Central memory CD4-positive, alpha-beta T cell (primary cell): ENCODE results near the gene MAP4K4.
"Not testable (repeated sequence)": the region's sequence is repeated elsewhere in the genome, so short reads cannot be mapped to it uniquely, and the experiment has no call there.

Source experiments
- DNase-seq: peaks from one replicate; pipeline ENCODE4 v3.0.0; 2022

Gene MAP4K4

GRCh38 chr2:101744832-101745231 is 47.3 kb downstream of the MAP4K4 start:
- no peak for DNase-seq

DNA sequence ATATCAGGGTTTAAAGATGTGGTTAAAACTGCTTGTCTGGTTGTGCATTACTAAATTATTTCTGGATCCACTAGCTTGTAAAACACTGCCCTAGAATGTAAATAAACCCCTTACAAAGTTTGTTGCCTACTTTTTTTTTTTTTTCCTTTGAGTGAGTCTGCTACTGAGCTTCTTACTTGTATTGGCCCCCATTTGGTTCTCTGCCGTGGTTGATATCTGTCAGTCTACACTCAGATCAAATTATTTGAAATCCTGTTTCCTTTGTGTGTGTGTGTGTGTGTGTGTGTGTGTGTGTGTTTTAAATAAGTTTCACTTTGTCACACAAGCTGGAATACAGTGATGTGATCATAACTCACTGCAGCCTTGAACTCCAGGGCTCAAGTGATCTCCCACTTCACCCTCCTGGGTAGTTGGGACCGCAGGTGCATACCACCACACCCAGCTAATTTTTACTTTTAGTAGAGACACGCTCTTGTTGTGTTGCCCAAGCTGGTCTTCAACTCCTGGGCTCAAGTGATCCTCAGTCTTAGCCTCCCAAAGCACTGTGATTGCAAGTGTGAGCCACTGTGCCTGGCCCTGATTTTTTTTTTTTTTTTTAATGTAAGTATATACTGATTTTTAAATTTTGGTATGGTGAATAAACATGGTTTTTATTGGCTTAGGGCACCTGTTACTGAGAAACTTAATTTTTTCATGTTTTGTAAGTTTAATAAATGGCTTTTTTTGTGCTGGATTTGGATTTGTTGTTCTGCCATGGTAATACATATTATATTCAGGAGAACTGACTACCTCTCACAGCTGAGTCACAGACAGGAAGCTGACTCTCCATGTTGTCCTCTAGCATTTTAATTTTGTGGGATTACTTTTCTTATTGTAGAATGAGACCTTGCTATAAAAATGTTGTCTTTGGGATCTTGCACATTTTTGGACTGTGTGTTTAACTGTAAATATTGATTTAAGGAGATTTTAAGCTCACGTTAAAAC is 48.5 kb downstream of the MAP4K4 start:
- no peak for DNase-seq

DNA sequence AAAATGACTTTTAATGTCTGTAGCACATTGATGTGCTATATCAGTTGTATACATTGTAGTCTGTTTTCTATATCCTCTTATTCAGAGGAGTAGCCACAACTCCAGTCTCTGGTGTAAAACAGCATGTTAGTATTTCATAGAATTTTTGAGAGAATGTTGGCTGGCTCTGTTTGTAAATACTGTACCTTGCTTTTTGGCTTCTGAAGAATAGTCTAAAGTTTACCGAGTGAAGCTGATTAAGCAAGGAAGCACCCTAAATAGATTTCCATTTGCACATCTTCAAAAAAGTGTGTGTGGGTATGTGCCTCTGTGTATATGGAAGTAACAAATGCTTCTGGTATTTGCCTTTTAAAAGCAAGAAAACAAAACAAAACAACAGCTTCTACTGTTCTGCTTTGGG is 50.5 kb downstream of the MAP4K4 start:
- DNase-seq = no peak

- not testable (repeated sequence) for DNase-seq
Observed at GRCh38 chr2:101748462-101748861, 51.0 kb downstream of the MAP4K4 start.

DNA sequence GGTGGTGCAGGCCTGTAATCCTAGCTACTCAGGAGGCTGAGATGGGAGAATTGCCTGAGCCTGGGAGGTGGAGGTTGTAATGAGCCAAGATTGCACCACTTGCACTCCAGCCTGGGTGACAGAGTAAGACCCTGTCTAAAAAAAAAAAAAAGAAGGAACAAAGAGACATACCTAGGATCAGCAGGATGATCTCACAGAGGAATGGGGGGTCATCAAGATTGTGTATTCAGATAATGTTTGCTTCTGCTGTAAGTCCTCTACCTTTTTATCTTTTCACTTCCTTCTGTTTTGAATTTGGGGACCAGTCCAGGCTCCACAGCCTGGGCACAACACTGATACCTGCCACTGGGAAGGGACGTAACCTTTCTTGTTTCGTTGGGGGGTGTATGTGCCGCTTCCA is 53.2 kb downstream of the MAP4K4 start:
- DNase-seq = no peak

- DNase-seq = no peak
Observed at GRCh38 chr2:101751276-101751815, 53.8 kb downstream of the MAP4K4 start.

DNA sequence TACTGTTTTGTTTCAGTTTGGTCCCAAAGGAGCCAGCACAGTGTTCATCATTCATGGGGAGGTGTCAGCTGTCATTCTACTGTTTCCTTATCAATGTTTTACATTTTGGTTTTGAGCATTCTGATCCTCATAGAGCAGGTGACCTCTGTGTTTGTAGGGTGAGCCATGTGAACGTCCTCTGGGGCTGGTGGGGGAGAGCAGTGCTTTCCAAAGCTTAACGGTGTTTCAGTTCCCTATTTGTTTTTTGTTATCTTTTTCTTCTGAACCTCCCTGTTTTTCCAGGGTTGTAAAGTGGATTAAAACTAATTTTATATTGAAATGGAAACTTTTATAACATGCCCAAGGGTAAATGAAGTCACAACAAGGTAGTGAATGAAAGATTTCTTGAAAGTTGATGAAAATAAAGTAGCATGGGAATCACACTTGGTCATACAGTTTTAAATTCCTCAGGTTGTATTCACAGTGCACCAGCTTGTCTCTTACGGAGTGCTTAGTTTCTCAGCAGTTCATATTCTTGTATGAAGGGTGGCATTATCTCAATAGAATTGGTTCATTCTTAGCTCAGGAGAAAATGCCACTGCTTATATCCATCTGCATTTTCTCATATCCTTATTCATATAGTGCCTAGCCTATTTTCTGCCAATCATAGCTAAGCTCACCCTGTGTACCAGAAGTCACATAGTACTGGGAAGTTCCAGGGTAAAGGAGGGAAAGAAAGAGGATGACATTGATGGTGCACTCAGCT is 54.5 kb downstream of the MAP4K4 start:
- no peak for DNase-seq

DNA sequence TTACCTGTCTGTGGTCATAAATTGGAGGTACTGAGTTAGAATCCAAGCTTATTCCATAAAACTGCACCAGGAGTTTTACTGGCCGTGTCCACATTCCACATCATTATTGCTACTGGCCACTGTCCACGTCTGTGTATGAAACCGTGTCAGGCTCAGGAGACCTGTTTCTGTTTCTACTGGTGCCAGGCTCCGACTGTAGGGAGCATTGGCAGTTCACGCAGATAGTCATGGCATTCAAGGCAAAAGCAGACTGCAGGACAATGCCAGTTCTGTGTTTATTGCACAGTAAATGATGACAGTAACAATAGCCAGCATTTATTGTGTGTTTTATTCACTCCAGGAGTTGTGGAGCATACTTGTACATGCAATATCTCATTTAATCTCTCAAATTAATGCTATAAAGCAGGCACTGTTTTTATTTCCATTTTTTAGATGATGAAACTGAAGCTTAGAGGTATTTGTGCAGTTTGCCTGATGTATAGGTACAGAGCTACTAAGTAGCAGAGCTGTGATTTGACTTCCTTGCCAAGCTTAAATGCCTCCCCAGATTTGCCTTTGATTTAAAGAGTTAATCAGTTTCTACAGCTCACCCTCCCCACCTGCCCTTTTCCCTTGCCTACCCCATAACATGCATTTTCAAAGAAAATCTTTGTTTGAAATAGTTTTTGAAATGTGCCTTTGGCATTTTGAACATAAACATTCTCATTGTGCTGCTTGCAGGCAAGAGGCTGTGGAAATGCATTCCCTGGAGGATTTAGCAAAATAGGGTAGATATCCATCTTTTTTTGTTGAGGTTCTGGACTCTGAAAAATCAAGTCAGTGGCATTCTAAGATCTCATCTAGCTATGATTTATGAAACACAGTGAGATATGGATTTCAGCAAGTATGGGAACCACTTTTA is 55.5 kb downstream of the MAP4K4 start:
- no peak for DNase-seq

DNA sequence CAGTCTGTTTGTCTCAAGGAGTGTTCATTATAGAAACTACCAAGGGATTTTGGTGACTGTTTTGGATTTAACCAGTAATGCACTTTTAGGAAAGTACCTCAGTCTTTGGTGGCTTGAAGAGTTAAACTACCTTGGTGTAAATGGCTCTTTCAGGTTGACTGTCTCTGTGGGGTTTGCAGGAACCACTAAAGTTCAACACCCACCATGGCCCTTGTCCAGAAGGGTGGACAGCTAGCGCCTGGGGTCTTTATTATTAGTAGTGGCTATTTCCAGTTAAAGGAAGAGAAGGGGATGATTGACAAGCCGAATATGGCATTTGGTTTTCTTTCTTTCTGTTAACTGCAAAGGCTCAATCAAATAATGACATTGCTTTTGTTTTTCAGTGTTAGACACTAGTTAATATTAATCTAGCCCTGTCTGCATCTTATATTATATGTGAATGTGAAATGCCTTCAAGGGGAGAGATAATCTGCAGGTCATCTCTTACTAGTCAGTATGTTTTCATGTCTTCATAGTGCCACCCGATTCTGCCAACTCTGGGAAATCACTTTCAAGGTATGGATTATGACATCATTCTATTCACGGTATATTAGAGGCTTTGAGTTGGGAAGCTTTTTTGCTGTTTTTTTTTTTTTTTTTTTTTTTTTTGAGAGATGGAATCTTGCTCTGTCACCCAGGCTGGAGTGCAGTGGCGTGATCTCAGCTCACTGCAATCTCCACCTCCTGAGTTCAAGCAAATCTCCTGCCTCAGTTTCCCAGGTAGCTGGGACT is 56.4 kb downstream of the MAP4K4 start:
- no peak for DNase-seq

- no peak for DNase-seq
Observed at GRCh38 chr2:101754618-101755017, 57.1 kb downstream of the MAP4K4 start.

DNA sequence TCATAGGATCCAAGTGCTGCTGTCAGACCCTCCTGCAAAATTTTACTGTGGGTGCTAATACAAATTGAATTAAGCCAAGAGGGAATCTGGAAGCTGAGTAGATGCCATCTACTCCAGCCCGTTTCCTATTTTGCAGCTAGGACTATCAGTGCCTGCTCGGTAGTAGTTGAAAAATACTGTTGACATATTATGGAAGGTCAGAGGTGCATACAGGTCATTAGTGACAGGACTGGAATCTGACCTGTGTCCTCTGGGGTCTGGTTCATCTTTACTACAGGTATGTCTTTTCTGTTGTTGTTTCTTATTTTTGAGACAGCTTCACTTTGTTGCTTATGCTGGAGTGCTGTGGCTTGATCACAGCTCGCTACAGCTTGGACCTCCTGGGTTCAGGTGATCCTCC is 58.8 kb downstream of the MAP4K4 start:
- no peak for DNase-seq

GRCh38 chr2:101758001-101758400 is 60.5 kb downstream of the MAP4K4 start:
- no peak for DNase-seq

DNA sequence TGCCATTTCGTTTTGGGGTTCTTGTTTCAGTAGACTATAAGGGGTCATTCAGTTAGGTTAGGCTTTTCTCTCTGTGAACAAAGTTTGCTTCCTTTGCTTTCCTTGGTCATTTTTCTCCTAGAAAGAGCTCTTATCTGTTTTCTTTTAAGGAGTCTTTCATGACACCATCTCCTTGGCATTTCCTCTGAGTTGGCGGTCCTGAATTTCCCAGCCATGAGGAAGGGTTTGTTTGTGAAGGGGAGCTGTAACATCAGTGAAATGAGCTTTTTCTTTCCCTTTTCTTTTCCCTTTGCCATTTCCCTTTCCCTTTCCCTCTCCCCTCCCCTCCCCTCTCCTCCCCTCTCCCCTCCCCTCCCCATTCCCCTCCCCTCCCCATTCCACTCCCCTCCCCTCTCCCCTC is 61.7 kb downstream of the MAP4K4 start:
- DNase-seq = no peak

DNA sequence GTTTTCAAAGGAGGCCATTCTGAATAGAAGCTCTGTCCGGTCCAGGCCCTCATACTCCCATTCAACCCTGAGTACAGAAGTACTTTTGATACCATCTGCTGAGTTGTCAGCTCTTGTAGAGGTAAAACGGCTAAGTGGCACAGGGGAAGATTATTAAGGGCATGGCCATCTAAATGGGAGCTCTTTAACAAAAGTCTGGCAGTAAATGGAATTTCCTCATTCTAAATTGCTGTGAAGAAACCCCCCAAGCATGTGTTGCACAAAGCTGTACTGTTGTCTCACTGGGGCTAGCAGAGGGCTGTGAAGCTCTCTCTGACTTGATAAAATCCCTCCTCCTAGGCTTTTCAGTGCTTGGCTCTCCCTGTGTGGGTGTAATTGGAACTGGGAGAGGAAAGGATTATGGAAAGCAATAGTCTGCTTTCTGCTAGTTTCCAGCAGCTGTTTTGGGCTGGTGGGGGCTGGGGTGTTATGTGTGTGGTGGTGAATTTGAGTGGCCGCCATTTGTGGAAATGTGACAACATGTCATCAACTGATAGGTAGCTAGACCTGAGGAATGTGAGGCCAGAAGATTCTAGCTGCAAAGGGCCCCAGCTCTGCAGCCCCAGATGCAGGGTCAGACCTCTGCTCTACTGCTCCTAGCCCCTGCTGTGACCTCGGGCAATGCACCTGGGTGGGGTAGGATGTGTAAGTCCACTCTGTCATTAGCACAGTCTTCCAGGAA is 65.1 kb downstream of the MAP4K4 start:
- DNase-seq = no peak

DNA sequence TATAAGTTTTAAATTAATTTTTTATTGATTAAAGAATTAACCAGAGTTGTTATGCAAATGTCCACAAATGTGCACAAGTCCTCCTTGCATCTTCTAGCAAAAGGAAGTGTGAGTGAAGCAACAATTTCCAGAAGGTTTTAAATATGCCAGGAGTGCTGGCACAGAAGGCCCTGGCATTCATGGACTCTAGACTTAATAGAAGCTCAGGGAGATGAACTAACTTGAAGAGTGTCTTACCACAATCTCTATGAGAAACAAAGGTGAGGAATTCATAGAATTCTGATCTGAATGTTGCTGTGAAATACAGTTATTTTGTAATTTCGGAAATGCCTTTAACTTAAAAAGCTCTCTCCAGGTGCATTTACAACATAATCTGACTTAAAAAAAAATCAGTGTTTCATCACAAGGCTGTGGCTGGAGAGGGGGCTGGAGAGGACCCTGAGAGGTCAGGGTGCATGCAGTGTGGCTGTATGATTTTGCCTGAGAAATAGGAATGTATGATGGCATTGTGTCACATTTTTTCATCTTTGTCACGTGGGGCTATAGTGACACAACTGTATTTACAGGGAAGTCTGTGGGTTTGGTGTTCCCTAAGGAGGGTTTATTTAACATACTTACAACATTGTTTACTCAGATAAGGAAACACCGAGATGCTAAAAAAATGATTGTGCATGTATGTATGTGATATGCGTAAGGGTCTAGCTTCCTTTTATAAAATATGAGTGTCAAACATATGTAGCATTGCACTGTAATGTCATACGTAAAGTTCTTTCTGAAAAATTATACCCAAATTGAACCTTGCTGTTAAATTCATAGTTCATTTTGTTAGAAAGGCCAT is 66.2 kb downstream of the MAP4K4 start:
- DNase-seq = no peak

DNA sequence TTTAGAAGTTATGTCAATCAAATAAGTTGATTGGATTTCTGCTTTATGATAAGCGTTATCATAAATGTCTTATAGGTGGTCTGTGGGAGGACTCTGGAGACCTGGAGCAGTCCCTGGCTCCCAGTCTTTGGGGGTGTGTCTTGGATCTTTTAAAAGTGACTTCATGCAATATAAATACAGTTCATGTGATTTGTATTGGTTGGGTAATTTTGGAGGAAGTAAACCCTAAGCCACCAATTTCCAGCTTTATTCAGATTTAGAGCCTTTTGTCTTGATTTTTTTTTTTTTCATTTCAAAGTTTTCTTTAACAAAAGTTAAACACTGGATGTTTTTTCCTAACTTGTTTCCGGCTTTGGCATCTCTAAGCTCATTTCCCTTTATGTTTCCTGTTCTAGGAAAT is 68.8 kb downstream of the MAP4K4 start:
- DNase-seq = no peak

- DNase-seq = no peak
Observed at GRCh38 chr2:101766871-101767739, 69.6 kb downstream of the MAP4K4 start.

- DNase-seq = no peak
Observed at GRCh38 chr2:101768556-101769220, 71.2 kb downstream of the MAP4K4 start.
